ENCODE data around the gene PC. TPM values are rescaled to one million over a fixed set of nuclear protein-coding genes. Genes with fewer than 3 reads are reported as not detected.

PC gene
- total RNA-seq, 1 donor from 2014 or later = 49.1 TPM

DNA sequence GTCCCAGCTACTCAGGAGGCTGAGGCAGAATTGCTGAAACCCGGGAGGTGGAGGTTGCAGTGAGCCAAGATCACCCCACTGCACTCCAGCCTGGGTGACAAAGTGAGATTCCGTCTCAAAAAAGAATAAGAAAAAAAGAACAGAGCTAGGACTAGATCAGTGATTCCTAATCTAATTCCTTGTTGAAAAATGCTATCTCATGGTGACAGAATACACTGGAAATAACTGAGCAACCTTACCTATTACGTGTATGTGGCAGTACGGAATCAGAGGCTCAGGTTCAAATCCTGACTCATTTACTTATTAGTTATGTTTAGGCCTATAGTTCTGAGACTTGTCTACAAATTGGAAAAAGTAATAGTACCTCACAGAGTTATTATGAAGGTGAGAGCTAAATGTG, 134.5 kb downstream of the PC start:
- Mint-ChIP-seq H3K4me3 (ENCODE audit: unreplicated experiment) (no peak overlapping the region), H3K27ac (ENCODE audit: unreplicated experiment) (no peak overlapping the region), H3K9me3 (ENCODE audit: unreplicated experiment) (no peaks in the 10 kb centered on the region), H3K4me1 (ENCODE audit: unreplicated experiment) (no peaks in the 10 kb centered on the region), H3K36me3 (ENCODE audit: unreplicated experiment) (peaks cover 8% of the 10 kb centered on the region), H3K27me3 (ENCODE audit: unreplicated experiment) (no peaks in the 10 kb centered on the region)
- TF ChIP-seq, protein P1, sequence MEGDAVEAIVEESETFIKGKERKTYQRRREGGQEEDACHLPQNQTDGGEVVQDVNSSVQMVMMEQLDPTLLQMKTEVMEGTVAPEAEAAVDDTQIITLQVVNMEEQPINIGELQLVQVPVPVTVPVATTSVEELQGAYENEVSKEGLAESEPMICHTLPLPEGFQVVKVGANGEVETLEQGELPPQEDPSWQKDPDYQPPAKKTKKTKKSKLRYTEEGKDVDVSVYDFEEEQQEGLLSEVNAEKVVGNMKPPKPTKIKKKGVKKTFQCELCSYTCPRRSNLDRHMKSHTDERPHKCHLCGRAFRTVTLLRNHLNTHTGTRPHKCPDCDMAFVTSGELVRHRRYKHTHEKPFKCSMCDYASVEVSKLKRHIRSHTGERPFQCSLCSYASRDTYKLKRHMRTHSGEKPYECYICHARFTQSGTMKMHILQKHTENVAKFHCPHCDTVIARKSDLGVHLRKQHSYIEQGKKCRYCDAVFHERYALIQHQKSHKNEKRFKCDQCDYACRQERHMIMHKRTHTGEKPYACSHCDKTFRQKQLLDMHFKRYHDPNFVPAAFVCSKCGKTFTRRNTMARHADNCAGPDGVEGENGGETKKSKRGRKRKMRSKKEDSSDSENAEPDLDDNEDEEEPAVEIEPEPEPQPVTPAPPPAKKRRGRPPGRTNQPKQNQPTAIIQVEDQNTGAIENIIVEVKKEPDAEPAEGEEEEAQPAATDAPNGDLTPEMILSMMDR (IDR thresholded peaks at IDR 0.05) = no peak
- DNase-seq (ENCODE audit: extremely low spot score, unreplicated experiment) = no peak

DNA sequence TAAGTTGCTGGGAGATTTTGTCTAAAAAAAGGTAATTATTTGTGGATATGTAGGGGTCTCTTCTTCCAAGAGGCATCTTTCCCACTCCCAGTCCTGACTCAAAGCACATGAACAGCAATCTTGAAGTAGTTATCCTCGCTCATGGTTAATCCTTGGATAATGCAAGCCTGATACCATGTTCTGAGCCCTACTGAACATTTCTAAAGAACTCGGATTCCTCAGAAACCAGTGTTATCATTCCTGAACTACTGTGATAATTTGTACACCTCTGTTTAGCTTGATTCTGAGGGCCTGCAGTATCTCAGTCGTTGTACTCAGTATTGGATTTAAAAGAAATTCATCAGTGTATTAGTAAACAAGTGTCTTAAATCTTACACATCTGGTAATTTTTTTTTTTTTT, 137.3 kb downstream of the PC start:
- TF ChIP-seq, protein P1 (IDR thresholded peaks at IDR 0.05) = no peak
- Mint-ChIP-seq H3K36me3 (ENCODE audit: unreplicated experiment) (peaks cover 11% of the 10 kb centered on the region), H3K27me3 (ENCODE audit: unreplicated experiment) (no peaks in the 10 kb centered on the region), H3K4me1 (ENCODE audit: unreplicated experiment) (no peaks in the 10 kb centered on the region), H3K27ac (ENCODE audit: unreplicated experiment) (no peak overlapping the region), H3K9me3 (ENCODE audit: unreplicated experiment) (no peaks in the 10 kb centered on the region), H3K4me3 (ENCODE audit: unreplicated experiment) (no peak overlapping the region)
- DNase-seq (ENCODE audit: extremely low spot score, unreplicated experiment) = no peak

DNA sequence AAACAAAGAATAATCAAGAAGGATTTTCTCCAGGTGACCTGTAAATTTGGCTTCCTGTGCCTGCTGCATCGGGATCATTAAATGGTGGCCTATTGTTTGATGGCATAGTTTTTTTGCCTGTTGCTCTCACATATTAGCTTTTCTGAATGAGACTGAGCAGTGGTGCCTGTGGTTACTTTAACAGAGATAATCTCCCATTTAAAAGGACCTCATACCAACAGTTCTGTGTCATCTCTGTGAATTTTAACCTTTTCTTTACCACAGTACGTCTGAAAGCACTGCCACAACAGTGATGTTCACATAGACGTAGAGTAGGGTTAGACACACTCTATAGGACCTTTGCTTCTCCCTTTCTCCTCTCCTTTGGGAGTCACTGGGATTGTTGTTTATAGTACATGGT, 137.8 kb downstream of the PC start:
- H3K27me3 Mint-ChIP-seq (ENCODE audit: unreplicated experiment) = no peaks in the 10 kb centered on the region
- TF ChIP-seq, protein P1 (IDR thresholded peaks at IDR 0.05) = no peak
- peaks cover 12% of the 10 kb centered on the region for H3K36me3 Mint-ChIP-seq (ENCODE audit: unreplicated experiment)
- no peak overlapping the region for H3K4me3 Mint-ChIP-seq (ENCODE audit: unreplicated experiment)
- H3K27ac Mint-ChIP-seq (ENCODE audit: unreplicated experiment) = no peak overlapping the region
- H3K9me3 Mint-ChIP-seq (ENCODE audit: unreplicated experiment) = no peaks in the 10 kb centered on the region
- no peaks in the 10 kb centered on the region for H3K4me1 Mint-ChIP-seq (ENCODE audit: unreplicated experiment)
- no peak for DNase-seq (ENCODE audit: extremely low spot score, unreplicated experiment)

DNA sequence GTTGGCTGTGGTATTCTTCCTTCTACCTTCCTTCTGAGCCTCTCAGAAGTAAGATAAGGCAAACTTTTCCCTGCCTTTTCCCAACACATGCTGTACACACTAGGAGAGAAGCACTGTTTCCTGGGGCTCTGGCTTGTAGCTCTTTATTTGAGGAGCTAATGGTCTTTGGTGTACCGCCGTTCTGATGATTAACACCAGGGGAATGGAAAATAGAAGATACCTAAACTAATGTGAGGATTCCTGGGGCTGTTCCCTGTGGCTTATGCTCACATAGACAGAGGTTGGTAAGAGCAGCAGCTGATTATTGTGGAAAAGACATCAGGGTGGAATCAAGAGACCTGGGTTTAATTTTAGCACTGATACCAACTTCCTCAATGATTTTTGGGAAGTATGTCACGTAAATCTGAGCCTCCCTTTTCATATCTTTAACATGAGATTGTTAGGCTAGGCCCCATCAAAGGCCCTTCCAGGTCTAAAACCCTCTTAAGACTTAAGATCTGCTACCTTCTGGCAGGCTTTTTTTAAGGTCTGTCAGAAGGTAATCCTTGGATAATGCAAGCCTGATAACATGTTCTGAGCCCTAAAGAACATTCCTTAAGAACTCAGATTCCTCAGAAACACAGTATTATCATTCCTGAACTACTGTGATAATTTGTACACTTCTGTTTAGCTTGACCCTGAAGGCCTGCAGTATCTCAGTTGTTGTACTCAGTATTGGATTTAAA, 139.8 kb downstream of the PC start:
- Mint-ChIP-seq H3K36me3 (ENCODE audit: unreplicated experiment) (peaks cover 15% of the 10 kb centered on the region), H3K27ac (ENCODE audit: unreplicated experiment) (no peak overlapping the region), H3K4me3 (ENCODE audit: unreplicated experiment) (no peak overlapping the region), H3K9me3 (ENCODE audit: unreplicated experiment) (no peaks in the 10 kb centered on the region), H3K27me3 (ENCODE audit: unreplicated experiment) (no peaks in the 10 kb centered on the region), H3K4me1 (ENCODE audit: unreplicated experiment) (no peaks in the 10 kb centered on the region)
- DNase-seq (ENCODE audit: extremely low spot score, unreplicated experiment) = no peak
- TF ChIP-seq, protein P1 (IDR thresholded peaks at IDR 0.05) = no peak

DNA sequence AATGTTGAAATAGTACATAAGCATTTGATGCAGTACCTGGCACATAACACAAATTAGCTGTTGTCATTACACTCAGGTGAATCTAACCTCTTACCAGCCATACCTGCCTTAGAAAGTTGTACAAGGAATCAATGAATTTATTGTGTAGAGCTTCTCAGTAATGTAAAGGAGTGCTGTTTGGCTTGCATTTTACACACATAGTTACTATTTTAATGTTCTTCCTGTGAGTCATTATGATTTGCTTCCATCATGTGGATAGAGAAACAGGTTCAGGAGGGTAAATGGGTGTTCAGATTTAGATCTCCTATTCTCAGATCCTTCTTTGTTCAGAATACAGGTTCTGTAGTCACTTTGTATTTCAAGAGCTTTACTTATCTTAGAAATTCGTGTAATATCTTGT, 142.5 kb downstream of the PC start:
- H3K4me1 Mint-ChIP-seq (ENCODE audit: unreplicated experiment) = no peaks in the 10 kb centered on the region
- DNase-seq (ENCODE audit: extremely low spot score, unreplicated experiment) = no peak
- no peaks in the 10 kb centered on the region for H3K9me3 Mint-ChIP-seq (ENCODE audit: unreplicated experiment)
- no peak overlapping the region for H3K27ac Mint-ChIP-seq (ENCODE audit: unreplicated experiment)
- H3K27me3 Mint-ChIP-seq (ENCODE audit: unreplicated experiment) = no peaks in the 10 kb centered on the region
- H3K4me3 Mint-ChIP-seq (ENCODE audit: unreplicated experiment) = no peak overlapping the region
- peaks cover 9% of the 10 kb centered on the region for H3K36me3 Mint-ChIP-seq (ENCODE audit: unreplicated experiment)
- TF ChIP-seq, protein P1 (IDR thresholded peaks at IDR 0.05) = no peak

All from osteocyte (in vitro differentiated cells).